SK-N-SH (cell line): ENCODE data around the gene SORBS1. TPM values are rescaled to one million over a fixed set of nuclear protein-coding genes. Genes with fewer than 3 reads are reported as not detected.

Experiments
- CTCF ChIA-PET: fragments of 300-600, 350-600 bp; formaldehyde crosslinking; extraction: SDS; loops from one replicate; lab custom pipeline; 2021; lab: Yijun Ruan, JAX
- POLR2A ChIA-PET: fragments of 350-600 bp; sonication (Branson Sonifier 250); formaldehyde crosslinking; extraction: SDS; loops from one replicate; lab custom pipeline; 2020; ENCODE audit warnings: antibody characterized with exemption, inconsistent platforms; lab: Yijun Ruan, JAX
- DNase-seq: peaks from one replicate; pipeline ENCODE4 v3.0.0; 2012
- H2AFZ ChIP-seq: fragments of 200-600 bp; sonication (generic); 2 replicates; pipeline ENCODE4 v1.8.1; 2016; ENCODE audit warnings: antibody characterized with exemption, mild to moderate bottlenecking, low read depth
- H3F3A ChIP-seq: fragments of 200-600 bp; sonication (generic); replicated peaks from 2 replicates; pipeline ENCODE3; 2016; ENCODE audit warnings: antibody characterized with exemption, mild to moderate bottlenecking; ENCODE audit not compliant: insufficient read depth
- H3K27ac ChIP-seq, 2 experiments: fragments of 200-500 bp in 1 of 2; fragments of 200-600 bp in 1 of 2; sonication (Bioruptor generic) in 1 of 2; sonication (generic), shearing (Covaris generic) in 1 of 2; 2 replicates each; pipeline versions ENCODE4 v1.5.1 to v1.6.1; 2014 to 2016; ENCODE audit warnings: low read depth in 2 of 2, inconsistent platforms in 1 of 2, low read length in 1 of 2, mild to moderate bottlenecking in 1 of 2, mixed read lengths in 1 of 2
- H3K27me3 ChIP-seq: fragments of 200-600 bp; sonication (generic), shearing (Covaris generic); 2 replicates; pipeline ENCODE4 v1.6.1; 2016; ENCODE audit warnings: mixed run types; ENCODE audit not compliant: insufficient read depth
- H3K36me3 ChIP-seq, 2 experiments: fragments of 200-500 bp in 1 of 2; fragments of 200-600 bp in 1 of 2; sonication (Bioruptor generic) in 1 of 2; sonication (generic) in 1 of 2; replicated peaks in 1 of 2; 2 replicates each; pipeline versions ENCODE3 to v1.5.1; 2014 to 2016; ENCODE audit warnings: low read length in 1 of 2, mild to moderate bottlenecking in 1 of 2; ENCODE audit not compliant: insufficient read depth in 2 of 2, control insufficient read depth in 1 of 2
- H3K4me1 ChIP-seq, 2 experiments: fragments of 200-500 bp in 1 of 2; fragments of 200-600 bp in 1 of 2; sonication (Bioruptor generic) in 1 of 2; sonication (generic), shearing (Covaris generic) in 1 of 2; 2 replicates each; pipeline versions ENCODE4 v1.5.1 to v1.6.1; 2014 to 2016; ENCODE audit warnings: low read depth in 1 of 2, low read length in 1 of 2, mixed run types in 1 of 2; ENCODE audit not compliant: insufficient read depth in 2 of 2, control insufficient read depth in 1 of 2
- H3K4me2 ChIP-seq: fragments of 200-600 bp; sonication (generic), shearing (Covaris generic); 2 replicates; pipeline ENCODE4 v1.6.1; 2017; ENCODE audit warnings: mixed run types
- H3K4me3 ChIP-seq, 2 experiments: fragments of 200-500 bp in 1 of 2; fragments of 200-600 bp in 1 of 2; sonication (Bioruptor generic) in 1 of 2; sonication (generic), shearing (Covaris generic) in 1 of 2; 2 replicates each; pipeline versions ENCODE4 v1.5.1 to v1.8.1; 2014 to 2016; ENCODE audit warnings: low read depth in 2 of 2, inconsistent platforms in 1 of 2, low read length in 1 of 2, mild to moderate bottlenecking in 1 of 2, mixed read lengths in 1 of 2, moderate library complexity in 1 of 2
- H3K79me2 ChIP-seq: fragments of 200-600 bp; sonication (generic); 2 replicates; pipeline ENCODE4 v1.8.1; 2017; ENCODE audit warnings: mild to moderate bottlenecking; ENCODE audit not compliant: insufficient read depth
- H3K9ac ChIP-seq: fragments of 200-600 bp; sonication (generic); 2 replicates; pipeline ENCODE4 v1.6.1; 2017; ENCODE audit warnings: mixed run types
- H3K9me2 ChIP-seq: fragments of 200-600 bp; sonication (generic); 2 replicates; pipeline ENCODE4 v1.6.1; 2017; ENCODE audit warnings: mixed run types
- H3K9me3 ChIP-seq: fragments of 200-600 bp; sonication (generic); 2 replicates; pipeline ENCODE4 v1.6.1; 2017; ENCODE audit warnings: mixed run types, mild to moderate bottlenecking, moderate library complexity
- H4K20me1 ChIP-seq: fragments of 200-600 bp; sonication (generic); 2 replicates; pipeline ENCODE4 v1.6.1; 2017; ENCODE audit warnings: mild to moderate bottlenecking, mixed run types; ENCODE audit not compliant: insufficient read depth
- CTCF ChIP-seq: fragments of 200-600 bp; sonication (generic); IDR thresholded peaks from 2 replicates; pipeline ENCODE4 v1.6.1; 2017; ENCODE audit warnings: antibody characterized with exemption, mild to moderate bottlenecking, moderate library complexity
- EP300 ChIP-seq, 2 experiments: IDR thresholded peaks; 2 replicates each; pipeline versions ENCODE4 v1.4.0 to v1.6.1; 2012; ENCODE audit warnings: borderline replicate concordance in 1 of 2, low read depth in 1 of 2, low read length in 1 of 2
- FOXJ3 ChIP-seq: sonication (generic); formaldehyde crosslinking; IDR thresholded peaks from 2 replicates; pipeline ENCODE4 v1.5.1; 2020; ENCODE audit warnings: mild to moderate bottlenecking, missing genetic modification reagents
- FOXM1 ChIP-seq: IDR thresholded peaks from 2 replicates; pipeline ENCODE4 v1.4.0; 2012; ENCODE audit warnings: low read depth, mild to moderate bottlenecking
- GATA2 ChIP-seq: sonication (generic); formaldehyde crosslinking; IDR thresholded peaks from 2 replicates; pipeline ENCODE4 v1.5.0; 2020; ENCODE audit warnings: mild to moderate bottlenecking, missing genetic modification reagents
- NFIC ChIP-seq: IDR thresholded peaks from 2 replicates; pipeline ENCODE4 v1.4.0; 2012; ENCODE audit warnings: borderline replicate concordance
- NRF1 ChIP-seq: IDR thresholded peaks from 2 replicates; pipeline ENCODE4 v1.6.1; 2012; ENCODE audit warnings: low read depth, mild to moderate bottlenecking, low read length
- POLR2AphosphoS5 ChIP-seq: IDR thresholded peaks from 2 replicates; pipeline ENCODE4 v1.6.1; 2012; ENCODE audit warnings: low read depth, low read length
- RAD21 ChIP-seq: IDR thresholded peaks from 2 replicates; pipeline ENCODE4 v1.6.1; 2012; ENCODE audit warnings: mild to moderate bottlenecking, low read length
- RCOR1 ChIP-seq: fragments of 150-350 bp; IDR thresholded peaks from 2 replicates; pipeline ENCODE4 v1.6.1; 2017; ENCODE audit warnings: antibody characterized with exemption, low read length
- RFX5 ChIP-seq: IDR thresholded peaks from 2 replicates; pipeline ENCODE4 v1.6.1; 2012; ENCODE audit warnings: mild to moderate bottlenecking, improper control_type of control experiment, low read length
- RXRA ChIP-seq: IDR thresholded peaks from 2 replicates; pipeline ENCODE4 v1.4.0; 2012; ENCODE audit warnings: low read depth, mild to moderate bottlenecking, borderline replicate concordance
- SIN3A ChIP-seq: IDR thresholded peaks from 2 replicates; pipeline ENCODE4 v1.6.1; 2012; ENCODE audit warnings: low read depth, mild to moderate bottlenecking, low read length, moderate library complexity, borderline replicate concordance
- SMC3 ChIP-seq: IDR thresholded peaks from 2 replicates; pipeline ENCODE4 v1.6.1; 2012; ENCODE audit warnings: low read depth, low read length, improper control_type of control experiment
- YY1 ChIP-seq: IDR thresholded peaks from 2 replicates; pipeline ENCODE4 v1.4.0; 2012; ENCODE audit warnings: low read depth, mild to moderate bottlenecking
- WGBS: methylation state at CpG from one replicate; pipeline ENCODE4 v1.1.6; 2017; ENCODE audit warnings: low lambda C conversion rate; 5-methylcytosine and 5-hydroxymethylcytosine counted together
- polyA plus RNA-seq, 3 experiments: library from polyadenylated mRNA; depleted of rRNA; stranded (reverse); fragments of >200 nt; gene quantifications; 2 replicates each; pipeline ENCODE4 v1.2.3, GENCODE V29; 2012
- TF ChIP-seq, protein P1 (sequence below): IDR thresholded peaks from 2 replicates; pipeline ENCODE4 v1.4.0; 2012; ENCODE audit warnings: low read depth, borderline replicate concordance
- TF ChIP-seq, protein P2 (sequence below): IDR thresholded peaks from 2 replicates; pipeline ENCODE4 v1.4.0; 2012; ENCODE audit warnings: low read depth, borderline replicate concordance

SORBS1 gene
- polyA plus RNA-seq, 1 of the 3 experiments (the other 2 are of a cell fraction) = 0.36 TPM

GRCh38 chr10:95530029-95530428 is 31.1 kb downstream of the SORBS1 start:
- Histone ChIP-seq H3K4me3 (no peak overlapping the region), H3K9me3 (no peaks in the 10 kb centered on the region), H3K9ac (no peak overlapping the region), H2AFZ (no peak overlapping the region), H3K27ac (no peak overlapping the region), H3K27me3 (no peaks in the 10 kb centered on the region; the same call in 1 of the 2 replicates), H3F3A (no peaks in the 10 kb centered on the region), H3K4me2 (no peak overlapping the region), H3K4me1 (peaks cover 0 to 21% of the 10 kb centered on the region in 2 experiments; a peak in 2 of 4 replicates), H4K20me1 (no peaks in the 10 kb centered on the region), H3K36me3 (no peaks in the 10 kb centered on the region), H3K79me2 (no peaks in the 10 kb centered on the region), H3K9me2 (no peaks in the 10 kb centered on the region)
- TF ChIP-seq CTCF (no peak), RXRA (no peak), RCOR1 (no peak), FOXM1 (no peak), FOXJ3 (CRISPR knock-in tag) (no peak), SMC3 (no peak), RAD21 (no peak), YY1 (no peak), POLR2AphosphoS5 (no peak), RFX5 (no peak), GATA2 (CRISPR knock-in tag) (no peak), SIN3A (no peak), NFIC (no peak), NRF1 (no peak), EP300 (IDR thresholded peaks at IDR 0.05; ENCODE audit: borderline replicate concordance in 1 of 2, low read depth in 1 of 2, low read length in 1 of 2) (no peak)
- TF ChIP-seq, protein P1, sequence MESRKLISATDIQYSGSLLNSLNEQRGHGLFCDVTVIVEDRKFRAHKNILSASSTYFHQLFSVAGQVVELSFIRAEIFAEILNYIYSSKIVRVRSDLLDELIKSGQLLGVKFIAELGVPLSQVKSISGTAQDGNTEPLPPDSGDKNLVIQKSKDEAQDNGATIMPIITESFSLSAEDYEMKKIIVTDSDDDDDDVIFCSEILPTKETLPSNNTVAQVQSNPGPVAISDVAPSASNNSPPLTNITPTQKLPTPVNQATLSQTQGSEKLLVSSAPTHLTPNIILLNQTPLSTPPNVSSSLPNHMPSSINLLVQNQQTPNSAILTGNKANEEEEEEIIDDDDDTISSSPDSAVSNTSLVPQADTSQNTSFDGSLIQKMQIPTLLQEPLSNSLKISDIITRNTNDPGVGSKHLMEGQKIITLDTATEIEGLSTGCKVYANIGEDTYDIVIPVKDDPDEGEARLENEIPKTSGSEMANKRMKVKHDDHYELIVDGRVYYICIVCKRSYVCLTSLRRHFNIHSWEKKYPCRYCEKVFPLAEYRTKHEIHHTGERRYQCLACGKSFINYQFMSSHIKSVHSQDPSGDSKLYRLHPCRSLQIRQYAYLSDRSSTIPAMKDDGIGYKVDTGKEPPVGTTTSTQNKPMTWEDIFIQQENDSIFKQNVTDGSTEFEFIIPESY = no peak
- TF ChIP-seq, protein P2, sequence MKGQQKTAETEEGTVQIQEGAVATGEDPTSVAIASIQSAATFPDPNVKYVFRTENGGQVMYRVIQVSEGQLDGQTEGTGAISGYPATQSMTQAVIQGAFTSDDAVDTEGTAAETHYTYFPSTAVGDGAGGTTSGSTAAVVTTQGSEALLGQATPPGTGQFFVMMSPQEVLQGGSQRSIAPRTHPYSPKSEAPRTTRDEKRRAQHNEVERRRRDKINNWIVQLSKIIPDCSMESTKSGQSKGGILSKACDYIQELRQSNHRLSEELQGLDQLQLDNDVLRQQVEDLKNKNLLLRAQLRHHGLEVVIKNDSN = no peak
- POLR2A ChIA-PET = no interaction called here
- CTCF ChIA-PET = no interaction called here
- no peak for DNase-seq
- 78% methylated on average over 2 of the region's 2 CpGs for WGBS
